Stimulated activated CD4-positive, alpha-beta T cell treated with anti-CD3 and anti-CD28 coated beads, Interleukin-12 subunit alpha, Interleukin-12 subunit beta, amount 100 ng/mL, for 4 hours (primary cell): ENCODE measurements around the gene ADARB2.

Experiments used
- DNase-seq: peaks from one replicate; pipeline ENCODE4 v3.0.0-alpha.2; 2020

Gene ADARB2

DNA sequence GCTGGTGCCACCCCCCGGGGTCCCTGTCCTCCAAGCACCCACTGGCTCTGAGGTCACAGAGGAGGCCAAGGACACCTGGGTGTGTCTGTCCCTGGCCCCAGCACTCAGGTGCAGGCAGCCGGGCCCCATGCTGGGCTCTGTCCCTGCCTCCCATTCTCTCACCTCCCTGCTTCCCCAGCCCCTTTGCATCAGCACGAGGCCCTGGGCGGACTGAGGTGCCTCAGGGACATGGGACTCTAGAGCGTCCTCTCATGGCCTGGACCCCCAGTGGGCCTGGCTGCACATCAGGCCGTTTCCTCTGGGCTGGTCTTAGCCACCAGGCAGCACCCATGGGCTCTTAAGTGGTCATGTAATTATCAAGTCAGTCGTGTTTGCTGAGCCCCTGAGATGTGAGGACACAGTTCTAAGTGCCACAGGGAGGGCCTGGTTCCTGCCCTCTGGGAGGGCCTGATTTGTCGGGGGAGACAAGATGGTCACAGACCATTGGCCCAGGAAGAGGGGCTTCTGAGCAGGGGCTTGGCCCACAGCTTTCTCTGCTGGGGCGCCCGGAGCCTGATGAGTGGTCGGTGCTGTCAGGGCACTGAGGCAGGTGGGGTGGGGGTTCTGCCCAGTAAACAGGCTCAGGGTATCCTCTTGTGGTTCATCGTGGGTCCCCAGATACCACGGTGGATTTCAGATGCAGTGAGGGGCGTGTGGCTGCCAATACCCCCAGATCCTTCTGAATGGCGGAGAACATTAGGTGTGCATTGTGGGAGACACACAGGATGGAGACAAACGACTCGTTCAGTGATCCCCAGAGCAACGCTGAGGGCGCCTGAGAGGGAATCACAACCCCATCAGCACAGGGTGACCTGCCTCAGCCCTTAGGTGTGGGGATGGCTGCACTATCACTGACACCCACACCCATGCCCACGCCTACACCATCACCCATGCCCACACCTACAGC is 528.7 kb downstream of the ADARB2 start:
- no peak for DNase-seq

- no peak for DNase-seq
Measured at GRCh38 chr10:1206601-1207000, 530.7 kb downstream of the ADARB2 start.

DNA sequence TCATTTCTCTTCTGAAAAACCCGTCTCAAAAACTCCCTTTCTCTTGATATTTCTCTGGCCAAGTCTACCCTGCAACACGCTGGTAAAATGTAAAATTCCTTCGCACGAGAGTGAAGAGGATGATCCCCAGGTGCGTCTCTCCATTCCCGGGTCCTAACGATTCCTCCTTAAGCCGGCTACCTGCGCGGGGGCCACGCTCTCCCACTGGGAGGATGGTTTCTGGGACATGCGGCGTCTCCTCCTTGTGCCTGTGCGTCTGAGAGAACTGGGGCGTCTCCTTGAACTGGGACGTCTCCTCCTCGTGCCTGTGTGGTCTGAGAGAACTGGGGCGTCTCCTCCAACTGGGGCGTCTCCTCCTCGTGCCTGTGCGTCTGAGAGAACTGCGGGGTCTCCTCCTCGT is 531.2 kb downstream of the ADARB2 start:
- no peak for DNase-seq

GRCh38 chr10:1205450-1206030 is 531.8 kb downstream of the ADARB2 start:
- DNase-seq, result no peak

- no peak for DNase-seq
Measured at GRCh38 chr10:1204434-1205326, 532.6 kb downstream of the ADARB2 start.

- no peak for DNase-seq
Measured at GRCh38 chr10:1203704-1204103, 533.6 kb downstream of the ADARB2 start.

GRCh38 chr10:1203216-1203615 is 534.1 kb downstream of the ADARB2 start:
- no peak for DNase-seq

- no peak for DNase-seq
Measured at GRCh38 chr10:1202343-1202742, 535.0 kb downstream of the ADARB2 start.

DNA sequence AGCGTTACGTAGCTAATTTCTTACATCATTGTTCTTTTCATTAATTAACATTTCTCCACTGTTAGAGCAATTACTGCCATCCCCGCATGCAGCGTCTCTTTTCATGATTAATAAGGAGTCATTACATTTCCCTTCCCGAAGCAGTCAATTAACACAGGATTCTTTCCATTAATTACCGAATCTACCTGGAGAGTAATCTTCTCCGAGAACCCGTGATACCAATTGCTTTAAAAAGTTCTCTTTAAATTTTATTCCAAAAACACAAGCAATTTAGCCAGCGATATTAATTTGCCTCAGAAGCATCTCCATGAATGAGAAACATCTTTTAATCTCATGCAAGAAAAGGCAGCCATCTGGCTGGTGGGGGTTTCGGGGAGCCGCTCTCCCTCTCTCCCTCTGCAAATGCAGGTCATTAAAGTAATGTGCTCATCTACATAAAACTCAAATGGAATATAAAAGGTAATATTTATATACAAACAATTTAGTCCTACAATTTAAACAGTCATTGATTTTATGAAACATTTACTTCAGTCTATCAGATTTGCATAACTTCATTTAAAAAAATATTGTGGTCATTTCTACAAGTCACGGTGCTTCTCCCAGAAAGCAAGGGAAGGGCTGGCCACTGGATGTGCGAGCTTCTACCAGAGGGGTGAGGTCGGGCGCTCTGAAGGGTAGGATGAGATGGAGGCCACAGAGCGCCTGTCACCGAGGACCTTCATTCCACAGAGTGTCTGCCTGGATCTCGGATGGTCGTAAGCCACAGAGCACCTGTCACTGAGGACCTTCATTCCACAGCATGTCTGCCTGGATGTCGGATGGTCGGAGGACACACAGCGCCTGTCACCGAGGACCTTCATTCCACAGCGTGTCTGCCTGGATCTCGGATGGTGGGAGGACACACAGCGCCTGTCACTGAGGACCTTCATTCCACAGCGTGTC is 536.2 kb downstream of the ADARB2 start:
- DNase-seq, result no peak

DNA sequence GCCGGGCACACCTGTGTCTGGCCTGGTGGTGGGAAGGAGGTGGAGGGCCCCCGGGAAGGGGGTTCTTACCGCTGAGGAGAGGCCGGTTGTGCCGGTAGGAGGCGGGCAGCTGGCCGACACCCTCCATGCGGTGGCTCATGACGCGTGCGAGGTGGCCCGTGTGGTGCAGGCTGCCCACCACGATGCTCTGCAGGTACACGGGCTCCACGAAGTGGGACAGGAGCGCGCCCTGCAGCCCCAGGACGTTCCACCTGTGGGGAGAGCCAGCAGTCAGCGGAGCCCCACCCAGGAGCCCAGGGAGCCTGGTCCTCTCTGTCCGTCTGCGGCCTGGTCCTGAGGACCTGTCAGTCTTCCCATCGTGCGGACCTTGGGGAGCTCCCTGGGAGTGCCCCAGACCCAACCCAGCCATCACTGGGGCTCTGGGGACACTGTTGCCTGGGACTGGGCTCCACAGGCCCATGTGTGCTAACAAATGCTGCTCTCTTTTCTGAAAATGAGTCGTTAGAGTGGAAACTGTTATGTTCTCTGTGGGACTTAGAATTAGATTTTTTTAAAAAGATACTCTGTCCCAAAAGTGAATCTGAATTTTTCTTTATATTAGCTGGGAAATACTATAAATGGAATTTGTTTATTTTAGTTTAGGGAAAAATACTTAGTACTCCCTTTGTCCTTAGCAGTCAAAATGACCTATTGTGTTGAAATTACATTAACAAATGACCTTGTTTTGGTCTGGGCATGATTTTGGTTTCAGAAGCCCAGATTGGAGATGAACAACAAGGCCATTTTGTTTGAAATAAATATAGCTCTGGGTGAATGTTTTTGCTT is 537.2 kb downstream of the ADARB2 start:
- no peak for DNase-seq

DNA sequence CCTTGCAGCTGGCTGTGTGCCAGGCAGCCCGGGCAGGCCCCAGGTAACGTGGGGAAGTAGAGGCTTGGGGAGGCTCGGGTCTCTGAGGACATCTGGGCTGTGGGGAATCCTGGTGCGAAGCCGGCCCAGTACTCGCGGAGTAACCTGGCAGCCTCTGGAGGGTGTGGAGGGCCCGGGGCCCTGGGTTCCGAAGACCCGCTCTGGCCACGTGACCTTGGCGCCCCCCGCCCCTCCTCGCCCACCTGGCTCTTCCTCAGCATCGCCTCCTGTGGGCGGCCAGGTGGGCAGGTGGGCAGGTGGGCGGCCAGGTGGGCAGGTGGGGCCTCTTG is 538.0 kb downstream of the ADARB2 start:
- DNase-seq, result no peak

DNA sequence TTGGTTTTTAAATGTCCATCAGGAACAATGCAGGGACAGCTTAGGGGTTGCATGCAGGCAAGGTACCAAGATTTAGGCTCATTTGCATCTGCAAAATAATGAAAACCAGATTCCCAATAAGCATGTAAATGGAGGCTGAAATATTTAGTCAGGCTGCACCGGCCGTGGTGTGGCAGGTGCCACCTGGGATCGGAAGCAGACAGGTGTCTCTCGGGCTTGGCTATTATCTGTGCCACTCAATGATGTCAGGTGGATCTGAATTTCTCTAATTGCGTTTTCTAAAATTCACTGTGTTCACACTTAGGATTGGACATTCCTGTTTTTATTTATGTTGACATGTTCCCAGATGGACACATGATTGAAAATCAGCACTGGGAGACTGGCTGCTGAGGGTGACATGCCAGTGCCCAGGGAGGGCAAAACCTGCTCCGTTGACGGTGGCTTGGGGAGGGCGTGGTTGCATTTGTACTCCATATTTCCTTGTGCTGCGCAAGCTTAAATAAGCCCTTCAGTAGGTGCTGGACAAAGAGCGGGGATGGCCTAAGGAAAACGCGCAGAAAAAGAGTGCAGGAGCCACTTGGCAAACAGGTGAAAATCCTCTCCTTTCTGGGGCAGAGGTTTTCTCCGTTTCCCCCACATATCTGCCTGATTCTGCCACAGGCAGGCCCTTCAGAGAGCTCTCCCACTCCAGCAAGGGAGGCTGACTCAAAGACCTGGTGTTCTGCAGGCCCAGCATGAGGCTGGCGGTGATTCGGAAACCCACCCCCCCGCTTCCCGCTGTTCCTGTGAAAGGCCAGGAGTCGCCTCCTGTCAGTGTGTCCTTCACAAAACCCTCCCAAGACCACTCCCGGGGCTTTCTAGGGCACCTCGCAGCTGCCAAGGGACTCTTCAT is 538.6 kb downstream of the ADARB2 start:
- no peak for DNase-seq

DNA sequence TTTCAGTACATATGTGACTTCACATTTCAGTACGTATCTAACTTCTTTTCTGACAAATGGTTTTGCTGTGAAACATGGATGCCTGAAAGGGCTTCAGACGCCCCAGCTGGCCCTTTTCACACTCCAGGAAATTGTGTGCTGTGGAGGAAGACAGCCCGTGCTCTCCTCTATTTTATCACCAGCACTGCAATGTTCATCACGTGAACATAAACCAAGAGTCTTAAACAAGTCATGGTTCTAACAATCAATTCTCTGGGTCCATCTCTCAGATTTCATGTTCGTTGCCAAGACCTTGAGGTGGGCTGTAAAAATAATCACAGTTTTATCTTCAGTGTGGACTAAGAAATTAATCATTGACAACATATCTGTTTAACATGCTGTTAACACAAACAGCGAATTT is 539.9 kb downstream of the ADARB2 start:
- DNase-seq, result no peak

GRCh38 chr10:1196656-1197055 is 540.7 kb downstream of the ADARB2 start:
- no peak for DNase-seq

DNA sequence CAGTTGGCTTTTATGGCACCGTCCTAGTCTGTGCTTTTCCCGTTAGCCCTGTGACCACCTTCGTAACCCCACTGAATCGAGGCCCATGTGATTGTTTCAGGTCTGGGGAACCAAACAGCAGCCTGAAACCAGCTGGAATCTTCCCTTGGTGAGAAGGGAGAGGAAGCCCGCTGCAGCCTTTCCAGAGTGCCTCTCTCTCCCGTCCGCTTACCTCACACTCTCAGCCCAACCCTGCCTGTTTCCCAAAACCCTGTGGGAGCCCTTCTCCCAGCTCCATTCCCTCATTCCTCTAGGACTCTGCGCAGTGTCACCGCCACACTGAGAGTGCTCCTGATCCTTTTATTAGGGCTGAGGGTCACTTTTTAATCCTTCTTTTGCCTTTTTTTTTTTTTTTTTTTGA is 541.5 kb downstream of the ADARB2 start:
- no peak for DNase-seq

GRCh38 chr10:1194161-1194560 is 543.2 kb downstream of the ADARB2 start:
- DNase-seq, result no peak

DNA sequence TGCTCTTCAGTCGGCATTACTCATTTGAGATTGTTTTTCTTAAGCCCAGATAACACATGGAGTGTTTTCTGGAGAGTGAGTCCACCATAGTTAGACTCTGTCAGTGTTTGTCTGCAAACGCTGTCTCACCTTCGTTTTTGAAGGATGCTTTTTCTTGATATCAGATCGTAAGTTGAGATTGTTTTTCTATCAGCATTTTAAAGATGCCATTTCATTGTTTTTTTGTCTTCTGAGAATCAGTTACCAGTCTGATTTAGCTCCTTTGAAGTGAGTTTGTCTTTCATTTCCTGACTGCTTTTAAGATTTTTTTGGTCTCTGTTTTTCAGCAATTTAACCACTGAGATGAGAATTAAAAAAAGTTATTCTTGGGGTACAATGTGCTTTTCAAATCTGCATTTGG is 543.8 kb downstream of the ADARB2 start:
- DNase-seq, result no peak

GRCh38 chr10:1191752-1192151 is 545.6 kb downstream of the ADARB2 start:
- DNase-seq, result no peak

GRCh38 chr10:1190791-1191490 is 546.4 kb downstream of the ADARB2 start:
- no peak for DNase-seq

DNA sequence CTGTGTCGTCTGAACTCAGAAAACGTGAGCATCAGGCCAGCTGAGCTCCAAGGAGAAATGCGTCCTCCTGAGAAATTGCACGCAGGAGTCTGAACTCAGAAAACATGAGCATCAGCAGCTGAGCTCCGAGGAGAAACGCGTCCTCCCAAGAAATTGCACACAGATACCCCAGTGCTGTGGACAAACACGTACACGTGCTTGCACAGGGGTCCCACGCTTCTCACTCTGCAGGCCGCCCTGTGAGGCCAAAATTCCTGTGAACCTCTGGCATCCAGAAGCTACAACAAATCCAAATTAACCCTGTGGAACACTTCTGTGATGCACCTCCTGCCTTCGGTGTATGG is 547.3 kb downstream of the ADARB2 start:
- no peak for DNase-seq
